ENCODE data around the gene FHL2. TPM values are rescaled to one million over a fixed set of nuclear protein-coding genes. Genes with fewer than 3 reads are reported as not detected.

FHL2 gene
- total and polyA plus RNA-seq, 9 of the 15 experiments (the other 6 are each of a cell fraction or from before 2014, with no cell fraction given) = 7.5 to 33.1 (median 23.9) TPM

GRCh38 chr2:105438104-105438929 lies 39.5 kb upstream of the FHL2 start:
- ChIA-PET POLR2A (no interaction called here), CTCF (ENCODE audit: low intra/inter-chr PET ratio) (no interaction called here)
- DNase-seq (ENCODE audit: extremely low read depth in 1 of 4, low spot score in 3 of 4) (peak in 2 of 4 experiments; percentile 58 to 63), ATAC-seq (peak; percentile 88), FAIRE-seq (no peak)
- Histone ChIP-seq H3K9ac (ENCODE audit: insufficient read depth in 1 of 2, low read depth in 2 of 2, low read length in 2 of 2) (peak overlapping the region in 1 of 2 experiments; percentile 86; a peak in 2 of 4 replicates), H3K79me2 (ENCODE audit: control insufficient read depth, insufficient read depth, low read length) (no peaks in the 10 kb centered on the region), H3K4me3 (no peak overlapping the region), H3K9me3 (replicated peaks; ENCODE audit: control insufficient read depth, insufficient read depth, low read depth, low read length) (no peaks in the 10 kb centered on the region), H2AFZ (ENCODE audit: low read depth, low read length) (peak overlapping the region; percentile 57), H3K9me1 (ENCODE audit: control insufficient read depth, insufficient read depth, low read length) (no peaks in the 10 kb centered on the region), H3K4me1 (replicated peaks in 1 of 2; ENCODE audit: control insufficient read depth in 2 of 2, insufficient read depth in 2 of 2, low read length in 2 of 2) (peaks cover 8 to 16% of the 10 kb centered on the region in 2 experiments), H3K4me2 (ENCODE audit: insufficient read depth, low read length) (peak overlapping the region; percentile 51; the same call in 1 of the 2 replicates), H3K27me3 (ENCODE audit: control insufficient read depth in 2 of 2, insufficient read depth in 2 of 2, low read length in 2 of 2) (no peaks in the 10 kb centered on the region), H3K36me3 (ENCODE audit: control insufficient read depth, insufficient read depth, low read length) (no peaks in the 10 kb centered on the region), H3K27ac (ENCODE audit: extremely low read depth, low read depth, low read length) (no peak overlapping the region), H4K20me1 (replicated peaks; ENCODE audit: control insufficient read depth, insufficient read depth, low read length) (no peaks in the 10 kb centered on the region)
- no TSS peak for BruUV-seq (replicated peaks)
- in situ Hi-C loops (cut with MboI) = no loop called here
- whole genome bisulfite sequencing (ENCODE audit: insufficient coverage, low coverage, missing lambda C conversion rate) = 3% methylated on average over 10 of the region's 10 CpGs
- intact Hi-C loops (cut with micrococcal nuclease) = no loop called here
- no peak for TF ChIP-seq COPS2 (conservative IDR thresholded peaks at IDR 0.05)
- no peak for TF ChIP-seq MBD2 (IDR thresholded peaks at IDR 0.05; ENCODE audit: borderline replicate concordance, low read depth)
- TF ChIP-seq EHMT2 (IDR thresholded peaks at IDR 0.05) = no peak
- no peak for TF ChIP-seq MED1 (CRISPR knock-in tag; IDR thresholded peaks at IDR 0.05; ENCODE audit: borderline replicate concordance)
- no peak for TF ChIP-seq ZNF146 (CRISPR knock-in tag; IDR thresholded peaks at IDR 0.05; ENCODE audit: unreplicated experiment)
- TF ChIP-seq RUNX1 (IDR thresholded peaks at IDR 0.05; ENCODE audit: low read depth) = no peak
- TF ChIP-seq E2F3 (CRISPR knock-in tag; IDR thresholded peaks at IDR 0.05) = no peak
- no peak for TF ChIP-seq PHF8 (IDR thresholded peaks at IDR 0.05; ENCODE audit: borderline replicate concordance, low read length)
- TF ChIP-seq KLF16 (IDR thresholded peaks at IDR 0.05) = peak; percentile 84
- no peak for TF ChIP-seq SIRT6 (IDR thresholded peaks at IDR 0.05; ENCODE audit: low read depth, low read length)
- no peak for TF ChIP-seq CHD4 (IDR thresholded peaks at IDR 0.05; ENCODE audit: insufficient read depth, insufficient replicate concordance, low read depth, low read length, poor library complexity, severe bottlenecking)
- no peak for TF ChIP-seq ZNF212 (CRISPR knock-in tag; IDR thresholded peaks at IDR 0.05)
- TF ChIP-seq ZNF407 (IDR thresholded peaks at IDR 0.05; ENCODE audit: low read depth) = no peak
